Skin of body (tissue), 2 donors: ENCODE measurements around the gene C12orf42. TPM values are rescaled to one million over a fixed set of nuclear protein-coding genes. Genes with fewer than 3 reads are reported as not detected.

ENCODE experiments used
- DNase-seq: peaks from one replicate; lab custom pipeline; 2025; lab: John Stamatoyannopoulos, UW
- total RNA-seq: library from RNA; depleted of rRNA; stranded (reverse); fragments of >200 nt; gene quantifications from one replicate; pipeline ENCODE4 v1.2.3, GENCODE V29; 2014

Gene C12orf42
- total RNA-seq, 1 donor from 2014 or later, result 0.30 TPM

GRCh38 chr12:103272949-103273348, 222.8 kb downstream of the C12orf42 start:
- no peak for DNase-seq

GRCh38 chr12:103269946-103270345, 225.8 kb downstream of the C12orf42 start:
- no peak for DNase-seq

- DNase-seq, result no peak
These were observed 226.8 kb downstream of the C12orf42 start for GRCh38 chr12:103268831-103269514.

- DNase-seq, result no peak
These were observed 238.0 kb downstream of the C12orf42 start for GRCh38 chr12:103257763-103258162.

Other genes starting within 250 kb of the C12orf42 start
- 6.3 TPM for gene STAB2, start 91.3 kb upstream of the C12orf42 start, total RNA-seq